NCI-H446 (cell line): Measurements from ENCODE around the gene LRRFIP2.
"Not testable (repeated sequence)": the region's sequence is repeated elsewhere in the genome, so short reads cannot be mapped to it uniquely, and the experiment has no call there.

Experiments
- DNase-seq, 2 experiments: peaks; one replicate each; lab custom pipeline; 2025; lab: John Stamatoyannopoulos, UW

Gene LRRFIP2

GRCh38 chr3:37067577-37067976 is 106.8 kb downstream of the LRRFIP2 start:
- DNase-seq: no peak

- no peak for DNase-seq
These were observed 109.6 kb downstream of the LRRFIP2 start for GRCh38 chr3:37064747-37065146.

- no peak for DNase-seq
These were observed 116.3 kb downstream of the LRRFIP2 start for GRCh38 chr3:37058117-37058516.

- no peak for DNase-seq
These were observed 117.6 kb downstream of the LRRFIP2 start for GRCh38 chr3:37056826-37057225.

GRCh38 chr3:37055077-37055476 is 119.3 kb downstream of the LRRFIP2 start:
- DNase-seq: not testable (repeated sequence)

- peak in 1 of 2 experiments; percentile 4 for DNase-seq
These were observed 120.0 kb downstream of the LRRFIP2 start for GRCh38 chr3:37054370-37054769.

GRCh38 chr3:37053753-37054152 is 120.6 kb downstream of the LRRFIP2 start:
- DNase-seq: no peak

GRCh38 chr3:37053337-37053736 is 121.0 kb downstream of the LRRFIP2 start:
- peak in 1 of 2 experiments; percentile 16 for DNase-seq

- DNase-seq: no peak
These were observed 121.5 kb downstream of the LRRFIP2 start for GRCh38 chr3:37052860-37053259.

GRCh38 chr3:37050282-37050681 is 124.1 kb downstream of the LRRFIP2 start:
- no peak for DNase-seq

GRCh38 chr3:37042712-37043111 is 131.7 kb downstream of the LRRFIP2 start:
- not testable (repeated sequence) for DNase-seq

- no peak for DNase-seq
These were observed 132.7 kb downstream of the LRRFIP2 start for GRCh38 chr3:37041546-37042195.

- no peak for DNase-seq
These were observed 134.2 kb downstream of the LRRFIP2 start for GRCh38 chr3:37040231-37040630.

- no peak for DNase-seq
These were observed 135.1 kb downstream of the LRRFIP2 start for GRCh38 chr3:37039161-37039846.

- DNase-seq: no peak
These were observed 137.0 kb downstream of the LRRFIP2 start for GRCh38 chr3:37037352-37037751.

GRCh38 chr3:37032961-37033360 is 141.4 kb downstream of the LRRFIP2 start:
- DNase-seq: no peak

GRCh38 chr3:37031096-37031682 is 143.2 kb downstream of the LRRFIP2 start:
- DNase-seq: no peak

- DNase-seq: no peak
These were observed 143.8 kb downstream of the LRRFIP2 start for GRCh38 chr3:37030588-37030987.

GRCh38 chr3:37029516-37030163 is 144.7 kb downstream of the LRRFIP2 start:
- no peak for DNase-seq

GRCh38 chr3:37029111-37029510 is 145.3 kb downstream of the LRRFIP2 start:
- no peak for DNase-seq

GRCh38 chr3:37028329-37028728 is 146.1 kb downstream of the LRRFIP2 start:
- DNase-seq: no peak

GRCh38 chr3:37026851-37027250 is 147.5 kb downstream of the LRRFIP2 start:
- DNase-seq: no peak
